Esophagus muscularis mucosa (tissue), 4 donors: Measurements from ENCODE around the gene RNF181.

Experiments
- EP300 ChIP-seq: sonication (generic); formaldehyde crosslinking; IDR thresholded peaks from one replicate; pipeline ENCODE4 v1.6.1; 2017; ENCODE audit warnings: antibody characterized with exemption
- POLR2A ChIP-seq: fragments of 450-650 bp; IDR thresholded peaks from one replicate; pipeline ENCODE4 v1.6.1; 2017; ENCODE audit warnings: antibody characterized with exemption, moderate library complexity, mild to moderate bottlenecking, low read depth
- TF ChIP-seq, protein P1 (sequence below), 3 experiments: fragments of 200-600 bp in 2 of 3; fragments of 450-650 bp in 1 of 3; sonication (generic) in 2 of 3; IDR thresholded peaks; one replicate each; pipeline ENCODE4 v1.5.1; 2017 to 2019; ENCODE audit warnings: antibody characterized with exemption in 3 of 3, mild to moderate bottlenecking in 2 of 3, moderate library complexity in 1 of 3

DNA sequence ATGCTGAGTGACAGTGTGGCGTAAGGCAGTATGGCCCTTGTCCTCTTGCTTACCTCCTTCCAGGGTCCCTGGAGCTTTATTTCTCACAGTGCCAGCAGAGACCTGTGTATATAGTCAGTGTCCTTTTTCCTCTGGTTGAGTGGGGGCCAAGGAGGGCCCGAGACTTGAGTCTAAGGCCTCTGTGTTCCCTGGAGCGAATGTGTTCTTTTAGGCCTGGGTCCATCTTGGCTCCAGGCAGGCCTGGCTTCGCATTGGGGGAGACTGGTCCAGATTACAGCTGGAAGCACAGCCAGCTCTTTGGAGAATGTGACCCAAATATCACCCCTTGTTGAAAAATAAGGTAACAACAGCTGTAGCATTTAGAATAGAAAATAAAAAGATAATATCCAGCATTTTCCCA is 6.4 kb upstream of the RNF181 start:
- TF ChIP-seq, protein P1, sequence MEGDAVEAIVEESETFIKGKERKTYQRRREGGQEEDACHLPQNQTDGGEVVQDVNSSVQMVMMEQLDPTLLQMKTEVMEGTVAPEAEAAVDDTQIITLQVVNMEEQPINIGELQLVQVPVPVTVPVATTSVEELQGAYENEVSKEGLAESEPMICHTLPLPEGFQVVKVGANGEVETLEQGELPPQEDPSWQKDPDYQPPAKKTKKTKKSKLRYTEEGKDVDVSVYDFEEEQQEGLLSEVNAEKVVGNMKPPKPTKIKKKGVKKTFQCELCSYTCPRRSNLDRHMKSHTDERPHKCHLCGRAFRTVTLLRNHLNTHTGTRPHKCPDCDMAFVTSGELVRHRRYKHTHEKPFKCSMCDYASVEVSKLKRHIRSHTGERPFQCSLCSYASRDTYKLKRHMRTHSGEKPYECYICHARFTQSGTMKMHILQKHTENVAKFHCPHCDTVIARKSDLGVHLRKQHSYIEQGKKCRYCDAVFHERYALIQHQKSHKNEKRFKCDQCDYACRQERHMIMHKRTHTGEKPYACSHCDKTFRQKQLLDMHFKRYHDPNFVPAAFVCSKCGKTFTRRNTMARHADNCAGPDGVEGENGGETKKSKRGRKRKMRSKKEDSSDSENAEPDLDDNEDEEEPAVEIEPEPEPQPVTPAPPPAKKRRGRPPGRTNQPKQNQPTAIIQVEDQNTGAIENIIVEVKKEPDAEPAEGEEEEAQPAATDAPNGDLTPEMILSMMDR (IDR thresholded peaks at IDR 0.05) = no peak
- TF ChIP-seq EP300 (no peak), POLR2A (no peak)
